Measurements from ENCODE around the gene ZNF784. TPM values are rescaled to one million over a fixed set of nuclear protein-coding genes. Genes with fewer than 3 reads are reported as not detected.
A peak's percentile ranks its signal among the peaks of the same experiment; 100 is the strongest.

The ZNF784 gene
- total and polyA plus RNA-seq, 2 donors = 4.7 to 9.7 TPM

DNA sequence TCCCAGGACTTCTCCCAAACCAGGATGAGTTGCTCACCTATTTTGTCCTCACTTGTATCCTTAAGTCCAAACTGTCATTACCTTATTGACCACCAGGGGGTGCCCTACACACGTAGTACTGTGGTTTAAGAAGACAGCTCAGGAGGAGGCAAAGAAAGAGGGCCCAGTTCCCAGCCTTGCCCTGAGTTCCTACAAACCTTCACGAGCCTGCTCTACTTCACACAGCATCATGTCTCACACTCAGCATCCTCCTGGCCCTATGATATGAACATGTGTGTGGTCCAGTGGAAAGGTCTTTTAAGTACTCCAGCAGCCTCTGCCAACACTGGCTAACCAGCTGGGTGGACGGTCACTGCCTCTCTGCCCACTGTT, 8.1 kb upstream of the ZNF784 start:
- no peak overlapping the region for H3K27ac ChIP-seq (ENCODE audit: low read depth)
- no peaks in the 10 kb centered on the region for H3K36me3 ChIP-seq (ENCODE audit: insufficient read depth)
- WGBS = 18% methylated on average over 3 of the region's 3 CpGs
- peaks cover 5% of the 10 kb centered on the region for H3K4me1 ChIP-seq (ENCODE audit: insufficient read depth)
- H3K4me3 ChIP-seq (ENCODE audit: low read depth, low read length) = no peak overlapping the region
- DNase-seq (ENCODE audit: extremely low spot score) = peak; percentile 78

DNA sequence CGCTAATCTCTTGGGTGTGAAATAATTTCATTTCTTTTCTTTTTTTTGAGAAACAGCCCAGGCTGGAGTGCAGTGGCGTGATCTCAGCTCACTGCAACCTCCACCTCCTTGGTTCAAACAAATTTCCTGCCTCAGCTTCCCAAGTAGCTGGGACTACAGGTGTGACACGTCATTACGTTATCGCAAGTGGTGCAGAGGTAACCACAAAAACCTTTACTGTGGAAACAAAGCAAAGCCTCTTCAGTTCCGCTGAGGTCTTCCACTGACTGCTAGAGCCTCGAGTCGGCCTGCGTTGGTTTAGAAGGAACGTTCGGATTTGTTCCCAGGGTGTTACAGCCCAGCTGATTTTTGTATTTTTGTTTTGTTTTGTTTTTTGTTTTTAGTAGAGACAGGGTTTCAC, 2.0 kb upstream of the ZNF784 start:
- WGBS = 89% methylated on average over 11 of the region's 11 CpGs
- Histone ChIP-seq H3K4me3 (ENCODE audit: low read depth, low read length) (no peak overlapping the region), H3K36me3 (ENCODE audit: insufficient read depth) (no peaks in the 10 kb centered on the region), H3K4me1 (ENCODE audit: insufficient read depth) (no peaks in the 10 kb centered on the region), H3K27ac (ENCODE audit: low read depth) (no peak overlapping the region)
- DNase-seq (ENCODE audit: extremely low spot score) = no peak

DNA sequence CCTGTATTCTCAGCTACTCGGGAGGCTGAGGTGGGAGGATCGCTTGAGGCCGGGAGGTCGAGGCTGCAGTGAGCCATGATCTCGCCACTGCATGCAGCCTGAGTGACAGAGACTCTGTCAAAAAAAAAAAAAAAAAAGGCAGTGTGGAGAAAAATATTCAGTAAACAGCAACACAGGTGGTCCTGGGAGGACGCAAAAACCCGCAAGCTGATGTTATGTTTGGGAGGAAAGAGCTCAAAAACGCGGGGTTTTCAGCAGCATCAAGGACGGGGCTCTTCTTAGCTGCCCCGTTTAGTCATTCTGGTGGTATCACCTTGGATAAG, 599 bp upstream of the ZNF784 start:
- DNase-seq (ENCODE audit: extremely low spot score) = no peak
- Histone ChIP-seq H3K4me1 (ENCODE audit: insufficient read depth) (no peaks in the 10 kb centered on the region), H3K4me3 (ENCODE audit: low read depth, low read length) (no peak overlapping the region), H3K36me3 (ENCODE audit: insufficient read depth) (no peaks in the 10 kb centered on the region), H3K27ac (ENCODE audit: low read depth) (no peak overlapping the region)
- WGBS = 46% methylated on average over 11 of the region's 11 CpGs

DNA sequence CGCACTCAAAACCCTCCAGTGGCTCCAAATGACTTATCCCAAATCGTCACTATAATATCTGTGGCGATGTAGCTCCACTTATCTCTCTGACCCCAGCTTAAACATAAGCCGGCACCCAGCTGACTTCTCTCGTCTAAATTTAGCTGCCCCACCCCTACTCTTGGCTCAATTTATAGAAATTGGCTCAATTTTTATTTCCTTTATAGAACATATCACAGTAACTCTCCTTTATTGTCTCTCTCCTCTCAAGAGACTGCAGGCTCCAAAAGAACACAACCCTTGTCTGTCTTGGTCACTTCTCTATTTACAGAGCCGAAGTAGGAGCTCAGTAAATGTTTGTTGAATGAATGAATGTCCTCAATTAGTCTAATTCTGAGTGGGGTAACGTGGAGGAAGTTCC, 805 bp downstream of the ZNF784 start:
- H3K4me3 ChIP-seq (ENCODE audit: low read depth, low read length) = no peak overlapping the region
- WGBS = 35% methylated on average over 7 of the region's 7 CpGs
- H3K4me1 ChIP-seq (ENCODE audit: insufficient read depth) = no peaks in the 10 kb centered on the region

DNA sequence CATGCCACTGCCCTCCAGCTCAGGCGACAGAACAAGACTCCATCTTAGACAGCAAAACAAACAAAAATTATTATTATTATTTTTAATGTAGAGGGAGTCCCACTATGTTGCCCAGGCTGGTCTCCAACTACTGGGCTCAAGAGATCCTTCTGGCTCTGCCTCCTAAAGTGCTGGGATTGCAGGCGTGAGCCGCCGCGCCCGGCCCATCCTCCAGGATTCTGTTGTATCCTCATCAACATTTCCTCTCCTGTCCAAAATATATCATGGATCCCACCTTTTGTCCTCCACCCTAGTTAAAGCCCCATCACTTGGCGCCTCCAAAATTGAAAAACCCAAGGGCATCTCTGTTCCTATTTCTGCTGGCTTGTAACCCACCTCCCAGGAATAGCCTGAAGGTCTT, 1.2 kb downstream of the ZNF784 start:
- Histone ChIP-seq H3K27ac (ENCODE audit: low read depth) (no peak overlapping the region), H3K4me3 (ENCODE audit: low read depth, low read length) (no peak overlapping the region), H3K36me3 (ENCODE audit: insufficient read depth) (no peaks in the 10 kb centered on the region), H3K4me1 (ENCODE audit: insufficient read depth) (no peaks in the 10 kb centered on the region)
- DNase-seq (ENCODE audit: extremely low spot score) = no peak
- 93% methylated on average over 7 of the region's 7 CpGs for WGBS

More for the DNA sequence above, 805 bp downstream of the ZNF784 start:
- no peak overlapping the region for H3K27ac ChIP-seq (ENCODE audit: low read depth)
- no peaks in the 10 kb centered on the region for H3K36me3 ChIP-seq (ENCODE audit: insufficient read depth)
- no peak for DNase-seq (ENCODE audit: extremely low spot score)

DNA sequence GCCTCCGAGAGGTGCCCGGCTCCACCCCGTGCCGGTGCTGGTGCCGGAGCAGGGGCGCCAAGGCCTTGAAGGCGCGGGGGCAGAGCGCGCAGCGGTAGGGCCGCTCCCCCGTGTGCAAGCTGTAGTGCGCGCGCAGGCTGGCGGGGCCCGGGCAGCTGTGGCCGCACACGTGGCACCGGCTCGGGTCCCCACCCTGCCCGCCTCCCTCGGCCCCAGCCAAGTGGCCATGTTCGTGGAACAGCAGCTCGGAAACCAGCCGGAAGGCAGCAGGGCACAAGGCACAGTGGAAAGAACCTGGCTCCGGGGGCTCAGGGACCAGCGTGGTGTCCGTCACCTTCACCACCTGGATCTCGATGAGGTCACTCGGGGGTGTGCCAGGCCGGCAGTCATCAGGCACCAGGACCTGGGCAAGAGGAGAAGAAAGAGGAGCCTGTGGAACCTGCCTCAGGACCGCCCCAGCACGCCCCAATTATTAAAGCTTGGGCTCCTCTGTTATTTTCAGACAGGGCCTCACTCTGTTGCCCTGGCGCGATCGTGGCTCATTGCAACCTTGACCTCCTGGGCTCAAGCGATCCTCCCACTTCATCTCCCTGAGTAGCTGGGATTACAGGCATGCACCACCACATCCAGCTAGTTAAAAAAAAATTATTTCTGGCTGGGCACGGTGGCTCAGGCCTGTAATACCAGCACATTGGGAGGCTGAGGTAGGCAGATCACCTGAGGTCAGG, 2.0 kb downstream of the ZNF784 start:
- Histone ChIP-seq H3K36me3 (ENCODE audit: insufficient read depth) (no peaks in the 10 kb centered on the region), H3K4me1 (ENCODE audit: insufficient read depth) (no peaks in the 10 kb centered on the region), H3K4me3 (ENCODE audit: low read depth, low read length) (no peak overlapping the region), H3K27ac (ENCODE audit: low read depth) (no peak overlapping the region)
- 95% methylated on average over 40 of the region's 40 CpGs for WGBS
- DNase-seq (ENCODE audit: extremely low spot score) = no peak

DNA sequence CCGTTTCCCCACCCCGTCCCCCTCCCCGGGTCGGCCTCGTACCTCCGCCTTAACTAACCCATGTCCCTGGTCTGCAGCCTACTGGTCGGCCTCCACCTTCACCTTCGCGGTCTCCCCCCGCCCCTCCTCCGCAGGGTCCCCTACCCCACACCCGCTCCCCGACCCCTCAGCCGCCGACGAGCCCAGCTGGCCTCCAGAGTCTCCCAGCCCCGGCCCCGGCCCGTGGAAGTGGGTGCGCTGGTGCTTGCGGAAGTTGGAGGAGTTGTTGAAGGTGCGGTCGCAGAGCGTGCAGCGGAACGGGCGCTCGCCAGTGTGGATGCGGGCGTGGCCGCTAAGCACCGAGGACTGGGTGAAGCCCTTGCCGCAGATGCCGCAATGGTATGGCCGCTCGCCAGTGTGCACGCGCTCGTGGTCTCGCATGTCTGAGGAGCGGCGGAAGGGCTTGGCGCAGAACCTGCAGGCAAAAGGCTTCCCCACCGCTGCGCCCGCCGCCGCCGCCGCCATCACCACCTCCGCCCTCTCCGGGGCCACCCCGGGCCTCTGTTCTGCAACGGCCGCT, 2.6 kb downstream of the ZNF784 start:
- no peaks in the 10 kb centered on the region for H3K4me1 ChIP-seq (ENCODE audit: insufficient read depth)
- no peak for DNase-seq (ENCODE audit: extremely low spot score)
- H3K27ac ChIP-seq (ENCODE audit: low read depth) = no peak overlapping the region
- H3K36me3 ChIP-seq (ENCODE audit: insufficient read depth) = no peaks in the 10 kb centered on the region
- WGBS = 95% methylated on average over 55 of the region's 55 CpGs
- H3K4me3 ChIP-seq (ENCODE audit: low read depth, low read length) = no peak overlapping the region

DNA sequence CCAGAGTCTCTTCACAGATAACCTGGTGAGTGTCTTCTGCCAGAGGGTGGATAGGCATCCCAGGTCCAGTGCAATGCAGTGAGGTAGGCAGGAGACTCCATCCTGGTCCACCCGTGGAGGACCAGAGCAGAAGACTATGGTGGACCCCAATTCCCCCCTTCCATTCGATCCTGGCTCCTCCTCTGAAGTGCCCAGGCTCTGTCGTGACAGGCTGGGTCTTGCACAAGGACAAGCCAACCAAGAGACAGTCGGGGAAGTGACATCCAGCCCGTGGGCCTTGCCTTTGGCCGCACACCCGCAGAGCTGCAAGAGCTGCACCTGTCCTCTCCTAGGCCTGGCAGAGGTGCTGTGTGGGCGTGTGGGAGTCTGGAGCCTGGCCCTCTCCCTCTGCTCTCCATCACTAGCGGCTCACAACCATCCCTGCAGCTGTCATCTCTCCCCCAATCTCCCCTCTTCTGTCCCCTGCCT, 3.1 kb downstream of the ZNF784 start:
- H3K27ac ChIP-seq (ENCODE audit: low read depth) = no peak overlapping the region
- no peak overlapping the region for H3K4me3 ChIP-seq (ENCODE audit: low read depth, low read length)
- H3K4me1 ChIP-seq (ENCODE audit: insufficient read depth) = no peaks in the 10 kb centered on the region
- WGBS = 86% methylated on average over 9 of the region's 9 CpGs
- no peak for DNase-seq (ENCODE audit: extremely low spot score)
- no peaks in the 10 kb centered on the region for H3K36me3 ChIP-seq (ENCODE audit: insufficient read depth)

DNA sequence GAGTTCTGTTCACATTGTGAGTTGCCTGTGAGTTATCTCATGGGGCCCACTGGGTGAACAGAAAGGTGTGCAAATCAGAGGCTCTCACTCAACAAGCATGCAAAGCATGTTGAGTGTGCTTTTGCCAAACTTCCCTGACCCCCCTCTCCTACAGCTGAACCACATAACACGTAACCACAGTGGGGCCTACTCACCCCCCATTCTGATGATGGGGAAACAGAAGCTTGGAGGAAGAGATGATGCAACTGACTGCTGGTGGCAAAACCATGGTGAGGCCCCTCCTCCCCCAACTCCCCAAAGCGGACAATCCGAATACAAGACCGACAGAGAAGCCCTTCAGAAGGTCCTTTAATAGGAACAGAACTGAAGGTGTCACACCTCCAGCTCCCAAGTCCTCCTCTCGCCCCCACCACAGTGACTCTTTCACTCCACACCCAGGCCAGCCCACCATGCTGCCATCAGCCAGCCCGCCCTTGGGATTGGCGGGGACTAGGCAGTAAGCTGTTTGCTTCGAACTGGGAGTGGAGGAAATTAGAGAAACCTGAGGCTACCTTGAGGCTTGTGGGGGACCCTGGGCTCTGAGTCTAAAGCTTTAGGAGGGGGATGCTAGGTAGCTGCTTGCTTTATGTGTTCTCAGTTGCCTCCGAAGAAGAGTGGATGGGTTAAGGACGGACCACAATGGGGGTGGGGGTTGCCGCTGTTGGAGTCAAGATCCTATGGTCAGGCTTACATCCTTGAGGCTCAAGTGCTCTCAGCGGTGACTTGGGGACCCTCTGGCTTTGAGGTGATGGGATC, 3.8 kb downstream of the ZNF784 start:
- H3K4me1 ChIP-seq (ENCODE audit: insufficient read depth) = no peaks in the 10 kb centered on the region
- DNase-seq (ENCODE audit: extremely low spot score) = no peak
- no peak overlapping the region for H3K27ac ChIP-seq (ENCODE audit: low read depth)
- H3K4me3 ChIP-seq (ENCODE audit: low read depth, low read length) = no peak overlapping the region
- no peaks in the 10 kb centered on the region for H3K36me3 ChIP-seq (ENCODE audit: insufficient read depth)
- 92% methylated on average over 12 of the region's 12 CpGs for WGBS

DNA sequence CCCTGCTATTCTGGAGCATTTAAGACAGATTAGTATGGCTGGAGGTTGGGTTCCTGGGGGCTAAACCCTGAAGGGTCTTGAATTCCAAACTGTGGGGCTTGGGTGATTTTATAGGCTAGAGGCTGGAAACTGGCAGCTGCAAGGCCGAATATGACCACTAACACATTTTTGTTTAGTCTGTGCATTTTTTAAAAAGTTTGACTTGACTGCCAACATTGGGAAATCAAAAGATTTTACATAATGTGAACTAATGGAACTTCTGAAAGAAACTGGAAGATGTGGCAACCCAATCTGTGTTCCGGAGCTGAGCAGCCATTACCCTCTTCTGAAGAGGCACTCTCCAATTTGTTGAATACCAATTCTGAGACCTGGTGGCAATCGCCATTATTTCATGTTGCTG, 5.1 kb downstream of the ZNF784 start:
- Histone ChIP-seq H3K27ac (ENCODE audit: low read depth) (no peak overlapping the region), H3K4me1 (ENCODE audit: insufficient read depth) (no peaks in the 10 kb centered on the region), H3K4me3 (ENCODE audit: low read depth, low read length) (no peak overlapping the region), H3K36me3 (ENCODE audit: insufficient read depth) (peaks cover 2% of the 10 kb centered on the region)
- whole genome bisulfite sequencing = 68% methylated on average over 3 of the region's 3 CpGs
- no peak for DNase-seq (ENCODE audit: extremely low spot score)

DNA sequence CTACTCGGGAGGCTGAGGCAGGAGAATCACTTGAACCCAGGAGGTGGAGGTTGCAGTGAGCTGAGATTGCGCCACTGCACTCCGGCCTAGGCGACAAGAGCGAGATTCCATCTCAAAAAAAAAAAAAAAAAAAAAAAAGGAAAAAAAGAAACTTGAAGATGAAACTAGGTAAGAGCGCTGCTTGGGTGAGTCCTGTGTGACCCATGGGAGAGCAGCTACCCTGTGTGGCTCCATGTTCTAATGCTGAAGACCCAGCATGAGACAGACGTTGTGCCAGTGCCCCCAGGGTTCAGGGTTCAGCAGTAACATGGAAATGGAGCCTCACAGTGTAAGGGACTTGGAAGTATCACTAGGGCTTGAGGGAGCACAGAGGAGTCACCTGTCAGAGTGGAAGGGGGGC, 5.9 kb downstream of the ZNF784 start:
- Histone ChIP-seq H3K4me1 (ENCODE audit: insufficient read depth) (no peaks in the 10 kb centered on the region), H3K36me3 (ENCODE audit: insufficient read depth) (peaks cover 2% of the 10 kb centered on the region), H3K4me3 (ENCODE audit: low read depth, low read length) (no peak overlapping the region), H3K27ac (ENCODE audit: low read depth) (no peak overlapping the region)
- 93% methylated on average over 7 of the region's 7 CpGs for WGBS
- DNase-seq (ENCODE audit: extremely low spot score) = no peak

DNA sequence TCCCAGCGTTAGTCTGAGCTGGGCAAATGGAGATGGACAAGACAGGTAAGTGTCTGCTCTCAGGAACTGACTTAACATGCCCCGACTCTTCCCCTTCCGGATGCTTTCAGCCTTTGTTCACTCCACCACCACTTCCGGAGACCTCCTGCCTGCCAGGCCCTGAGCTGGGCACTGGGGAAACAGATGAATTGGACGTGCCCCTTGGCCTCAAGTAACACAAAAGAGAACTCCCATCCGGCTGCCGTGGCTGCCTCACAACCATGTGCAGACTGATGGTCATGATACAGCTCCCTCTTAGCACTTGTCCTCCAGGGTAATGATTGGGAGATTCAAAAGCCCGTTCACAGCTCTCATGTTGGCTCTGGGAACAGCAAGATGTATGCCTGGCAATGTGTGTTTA, 6.9 kb downstream of the ZNF784 start:
- Histone ChIP-seq H3K4me3 (ENCODE audit: low read depth, low read length) (no peak overlapping the region), H3K4me1 (ENCODE audit: insufficient read depth) (no peaks in the 10 kb centered on the region), H3K27ac (ENCODE audit: low read depth) (no peak overlapping the region), H3K36me3 (ENCODE audit: insufficient read depth) (peaks cover 2% of the 10 kb centered on the region)
- DNase-seq (ENCODE audit: extremely low spot score) = no peak
- WGBS = 87% methylated on average over 8 of the region's 8 CpGs

DNA sequence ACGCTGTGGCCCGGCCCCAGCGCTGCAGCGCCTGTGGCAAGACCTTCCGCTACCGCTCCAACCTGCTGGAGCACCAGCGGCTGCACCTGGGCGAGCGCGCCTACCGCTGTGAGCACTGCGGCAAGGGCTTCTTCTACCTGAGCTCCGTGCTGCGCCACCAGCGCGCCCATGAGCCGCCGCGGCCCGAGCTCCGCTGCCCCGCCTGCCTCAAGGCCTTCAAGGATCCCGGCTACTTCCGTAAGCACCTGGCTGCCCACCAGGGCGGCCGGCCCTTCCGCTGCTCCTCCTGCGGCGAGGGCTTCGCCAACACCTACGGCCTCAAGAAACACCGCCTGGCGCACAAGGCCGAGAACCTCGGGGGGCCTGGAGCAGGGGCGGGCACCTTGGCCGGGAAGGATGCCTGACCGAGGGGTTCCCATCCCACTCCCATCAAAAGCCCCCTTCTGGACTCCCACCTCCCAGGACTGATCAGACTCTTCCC, 7.9 kb downstream of the ZNF784 start:
- no peak for DNase-seq (ENCODE audit: extremely low spot score)
- Histone ChIP-seq H3K4me3 (ENCODE audit: low read depth, low read length) (no peak overlapping the region), H3K36me3 (ENCODE audit: insufficient read depth) (peaks cover 2% of the 10 kb centered on the region), H3K27ac (ENCODE audit: low read depth) (no peak overlapping the region), H3K4me1 (ENCODE audit: insufficient read depth) (no peaks in the 10 kb centered on the region)
- 98% methylated on average over 38 of the region's 38 CpGs for WGBS
